ENCODE results near the gene PRR19.

The PRR19 gene

DNA sequence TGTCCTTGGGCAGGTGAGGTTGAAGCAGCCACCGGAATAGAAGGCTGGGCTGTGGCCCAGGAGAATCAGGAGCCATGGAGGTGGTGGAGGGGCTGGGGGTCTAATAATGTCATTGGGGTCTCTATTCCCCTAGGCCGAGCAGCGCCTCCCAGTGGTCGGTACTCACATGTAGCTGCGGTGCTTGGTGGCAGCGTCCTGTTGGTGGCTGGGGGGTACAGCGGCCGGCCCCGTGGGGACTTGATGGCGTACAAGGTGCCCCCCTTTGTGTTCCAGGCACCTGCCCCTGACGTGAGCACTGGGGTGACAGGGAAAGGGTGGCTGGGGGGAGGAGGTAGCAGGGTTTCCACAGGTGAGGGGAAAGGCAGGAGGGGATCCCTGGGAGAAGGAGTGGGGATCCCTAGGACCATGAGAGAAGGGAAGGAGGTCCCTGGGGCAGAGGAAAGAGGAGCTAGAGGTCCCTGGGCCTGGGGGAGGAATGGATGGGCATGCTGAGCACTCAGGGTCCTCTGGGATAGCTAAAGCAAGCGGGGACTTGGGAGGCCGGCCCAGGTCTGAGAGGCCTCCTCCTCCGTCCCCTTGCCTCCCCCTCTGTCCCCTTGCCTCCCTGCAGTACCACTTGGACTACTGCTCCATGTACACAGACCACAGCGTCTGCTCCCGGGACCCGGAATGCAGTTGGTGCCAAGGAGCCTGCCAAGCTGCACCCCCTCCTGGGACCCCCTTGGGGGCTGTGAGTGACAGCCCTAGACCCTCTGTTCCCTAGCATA lies 41.6 kb downstream of the PRR19 start:
- TF ChIP-seq, protein P1, sequence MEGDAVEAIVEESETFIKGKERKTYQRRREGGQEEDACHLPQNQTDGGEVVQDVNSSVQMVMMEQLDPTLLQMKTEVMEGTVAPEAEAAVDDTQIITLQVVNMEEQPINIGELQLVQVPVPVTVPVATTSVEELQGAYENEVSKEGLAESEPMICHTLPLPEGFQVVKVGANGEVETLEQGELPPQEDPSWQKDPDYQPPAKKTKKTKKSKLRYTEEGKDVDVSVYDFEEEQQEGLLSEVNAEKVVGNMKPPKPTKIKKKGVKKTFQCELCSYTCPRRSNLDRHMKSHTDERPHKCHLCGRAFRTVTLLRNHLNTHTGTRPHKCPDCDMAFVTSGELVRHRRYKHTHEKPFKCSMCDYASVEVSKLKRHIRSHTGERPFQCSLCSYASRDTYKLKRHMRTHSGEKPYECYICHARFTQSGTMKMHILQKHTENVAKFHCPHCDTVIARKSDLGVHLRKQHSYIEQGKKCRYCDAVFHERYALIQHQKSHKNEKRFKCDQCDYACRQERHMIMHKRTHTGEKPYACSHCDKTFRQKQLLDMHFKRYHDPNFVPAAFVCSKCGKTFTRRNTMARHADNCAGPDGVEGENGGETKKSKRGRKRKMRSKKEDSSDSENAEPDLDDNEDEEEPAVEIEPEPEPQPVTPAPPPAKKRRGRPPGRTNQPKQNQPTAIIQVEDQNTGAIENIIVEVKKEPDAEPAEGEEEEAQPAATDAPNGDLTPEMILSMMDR (conservative IDR thresholded peaks at IDR 0.05; ENCODE audit: control insufficient read depth, insufficient read depth, low read depth, low read length), result peak; percentile 6
- no peak overlapping the region for H3K4me3 ChIP-seq (ENCODE audit: control insufficient read depth, low read depth, low read length)
- no peak for DNase-seq (ENCODE audit: low read depth)

DNA sequence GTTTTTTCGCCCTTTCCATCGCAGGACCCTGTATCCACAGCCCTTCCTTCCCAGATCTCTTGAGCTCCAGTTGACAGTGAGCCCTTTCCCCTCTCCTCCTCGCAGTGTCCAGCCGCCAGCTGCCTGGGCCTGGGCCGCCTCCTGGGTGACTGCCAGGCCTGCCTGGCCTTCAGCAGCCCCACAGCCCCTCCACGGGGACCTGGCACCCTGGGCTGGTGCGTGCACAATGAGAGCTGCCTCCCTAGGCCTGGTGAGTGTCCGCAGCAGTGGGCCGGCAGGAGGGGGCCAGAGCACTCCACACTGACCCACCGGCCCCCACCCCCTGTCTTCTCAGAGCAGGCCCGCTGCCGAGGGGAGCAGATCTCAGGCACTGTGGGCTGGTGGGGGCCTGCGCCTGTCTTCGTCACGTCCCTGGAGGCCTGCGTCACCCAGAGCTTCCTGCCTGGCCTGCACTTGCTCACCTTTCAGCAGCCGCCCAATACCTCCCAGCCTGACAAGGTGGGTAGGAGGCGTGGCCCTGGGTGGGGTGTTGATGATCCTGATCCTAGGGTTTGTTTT lies 42.5 kb downstream of the PRR19 start:
- H3K4me3 ChIP-seq (ENCODE audit: control insufficient read depth, low read depth, low read length), result no peak overlapping the region
- no peak for DNase-seq (ENCODE audit: low read depth)
- TF ChIP-seq, protein P1 (conservative IDR thresholded peaks at IDR 0.05; ENCODE audit: control insufficient read depth, insufficient read depth, low read depth, low read length), result no peak

DNA sequence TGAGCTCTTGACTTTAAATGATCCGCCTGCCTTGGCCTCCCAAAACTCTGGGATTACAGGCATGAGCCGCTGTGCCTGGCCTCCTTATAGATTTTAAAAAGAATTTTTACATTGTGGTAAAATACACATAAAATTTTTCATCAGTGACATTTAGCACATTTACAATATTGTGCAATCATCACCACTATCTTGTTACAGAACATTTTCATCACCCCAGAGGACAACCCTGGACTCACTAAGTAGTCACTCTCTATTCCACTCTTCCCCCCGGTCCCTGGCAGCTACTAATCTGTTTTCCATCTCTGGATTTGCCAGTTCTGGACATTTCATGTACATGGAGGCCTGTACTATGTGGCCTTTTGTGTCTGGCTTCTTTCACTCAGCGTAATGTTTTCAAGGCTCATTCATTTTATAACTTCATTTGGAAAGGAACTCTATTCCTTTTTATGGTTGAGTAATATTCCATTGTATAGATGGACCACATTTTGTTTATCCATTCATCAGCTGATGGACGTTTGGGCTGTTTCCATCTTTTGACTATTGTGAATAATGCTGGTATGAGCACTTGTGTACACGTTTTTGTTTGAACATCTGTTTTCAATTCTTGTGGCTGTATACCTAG lies 43.4 kb downstream of the PRR19 start:
- no peak overlapping the region for H3K4me3 ChIP-seq (ENCODE audit: control insufficient read depth, low read depth, low read length)
- DNase-seq (ENCODE audit: low read depth), result peak; percentile 65
- TF ChIP-seq, protein P1 (conservative IDR thresholded peaks at IDR 0.05; ENCODE audit: control insufficient read depth, insufficient read depth, low read depth, low read length), result no peak

DNA sequence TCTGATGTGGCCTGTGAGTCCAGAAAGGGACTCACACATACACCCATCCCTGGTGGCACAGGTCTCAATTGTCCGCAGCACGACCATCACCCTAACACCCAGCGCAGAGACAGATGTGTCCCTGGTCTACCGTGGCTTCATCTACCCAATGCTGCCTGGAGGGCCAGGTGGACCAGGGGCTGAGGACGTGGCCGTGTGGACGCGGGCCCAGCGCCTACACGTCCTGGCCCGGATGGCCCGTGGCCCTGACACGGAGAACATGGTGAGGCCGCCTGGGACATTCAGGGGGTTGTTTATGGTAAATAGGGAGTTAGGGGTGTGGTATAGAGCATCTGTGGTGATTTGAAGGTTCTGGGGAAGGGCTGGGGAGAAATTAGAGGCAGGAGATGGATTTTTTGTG lies 46.3 kb downstream of the PRR19 start:
- TF ChIP-seq, protein P1 (conservative IDR thresholded peaks at IDR 0.05; ENCODE audit: control insufficient read depth, insufficient read depth, low read depth, low read length), result no peak
- H3K4me3 ChIP-seq (ENCODE audit: control insufficient read depth, low read depth, low read length), result no peak overlapping the region
- DNase-seq (ENCODE audit: low read depth), result no peak

DNA sequence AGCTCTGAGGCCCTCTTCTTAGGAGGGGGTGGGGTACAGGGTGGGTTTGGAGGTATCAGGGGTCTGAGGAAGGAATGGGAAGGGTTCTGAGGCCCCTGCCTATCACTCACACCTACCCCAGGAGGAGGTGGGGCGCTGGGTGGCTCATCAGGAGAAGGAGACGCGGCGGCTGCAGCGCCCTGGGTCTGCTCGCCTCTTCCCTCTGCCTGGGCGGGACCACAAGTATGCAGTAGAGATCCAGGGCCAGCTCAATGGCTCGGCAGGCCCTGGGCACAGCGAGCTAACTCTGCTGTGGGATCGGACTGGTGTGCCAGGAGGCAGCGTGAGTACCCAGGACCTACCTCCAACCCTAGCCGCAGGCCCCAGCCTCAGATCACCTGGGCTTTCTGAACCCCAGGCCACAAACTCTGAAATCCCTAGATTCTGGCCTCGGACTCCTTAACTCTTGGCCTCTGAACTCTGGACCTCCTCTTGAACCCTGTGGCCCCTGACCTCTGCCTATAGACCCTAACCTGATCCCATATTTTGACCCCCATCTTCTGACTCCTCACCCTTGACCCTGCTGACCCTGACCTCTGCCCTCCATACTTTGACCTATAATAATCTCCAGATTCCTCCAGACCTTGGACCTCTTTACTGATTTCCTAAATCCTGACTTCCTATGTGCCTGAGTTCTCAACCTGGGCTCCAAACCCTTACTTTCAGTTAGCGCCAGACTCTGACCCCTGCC lies 47.6 kb downstream of the PRR19 start:
- TF ChIP-seq, protein P1 (conservative IDR thresholded peaks at IDR 0.05; ENCODE audit: control insufficient read depth, insufficient read depth, low read depth, low read length), result no peak
- no peak overlapping the region for H3K4me3 ChIP-seq (ENCODE audit: control insufficient read depth, low read depth, low read length)
- DNase-seq (ENCODE audit: low read depth), result no peak

DNA sequence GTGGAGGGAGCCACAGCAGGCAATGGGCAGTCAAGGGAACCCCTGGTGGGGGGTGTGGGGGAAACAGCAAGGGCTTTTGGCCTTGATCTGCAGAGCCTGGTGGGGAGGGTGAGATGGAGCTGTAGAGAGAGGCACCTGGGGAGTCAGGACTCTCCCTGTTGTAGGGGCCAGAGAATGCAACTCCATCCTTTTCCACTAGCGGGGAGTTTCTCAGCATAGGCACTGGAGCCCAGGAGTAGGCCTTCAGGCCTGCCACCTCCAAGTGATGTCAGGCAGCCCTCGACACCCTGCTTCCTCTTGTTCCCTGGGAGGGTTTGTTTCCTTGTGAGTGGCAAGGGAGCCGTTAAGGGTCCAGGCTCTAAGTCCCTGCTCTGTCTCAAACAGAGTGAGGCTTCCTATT lies 48.5 kb downstream of the PRR19 start:
- TF ChIP-seq, protein P1 (conservative IDR thresholded peaks at IDR 0.05; ENCODE audit: control insufficient read depth, insufficient read depth, low read depth, low read length), result no peak
- no peak for DNase-seq (ENCODE audit: low read depth)
- no peak overlapping the region for H3K4me3 ChIP-seq (ENCODE audit: control insufficient read depth, low read depth, low read length)
